Kidney epithelial cell (primary cell): ENCODE results near the gene PRSS50. TPM values are rescaled to one million over a fixed set of nuclear protein-coding genes. Genes with fewer than 3 reads are reported as not detected.
A peak's percentile ranks its signal among the peaks of the same experiment; 100 is the strongest.

Source experiments
- DNase-seq: peaks from one replicate; pipeline ENCODE4 v3.0.0-alpha.2; 2010; ENCODE audit warnings: low read depth
- H3K27me3 ChIP-seq: 2 replicates; pipeline ENCODE4 v1.6.0; 2011; ENCODE audit warnings: low read length; ENCODE audit not compliant: control insufficient read depth, insufficient read depth
- H3K36me3 ChIP-seq: 2 replicates; pipeline ENCODE4 v1.5.1; 2011; ENCODE audit warnings: low read length; ENCODE audit not compliant: control insufficient read depth, insufficient read depth
- H3K4me3 ChIP-seq: 2 replicates; pipeline ENCODE4 v1.5.1; 2011; ENCODE audit warnings: low read depth, mild to moderate bottlenecking, control low read depth, low read length
- CTCF ChIP-seq: IDR thresholded peaks from 2 replicates; pipeline ENCODE4 v1.5.1; 2011; ENCODE audit warnings: mild to moderate bottlenecking, moderate library complexity, low read length, control low read depth, inconsistent platforms; ENCODE audit not compliant: insufficient read depth, poor library complexity, severe bottlenecking
- total RNA-seq: library from RNA; depleted of rRNA; stranded (reverse); fragments of >200 nt; gene quantifications from 2 replicates; pipeline ENCODE4 v1.2.3, GENCODE V29; 2015

Gene PRSS50
- total RNA-seq, 1 donor from 2014 or later: 0.29 TPM

GRCh38 chr3:46703013-46703520, 14.6 kb downstream of the PRSS50 start:
- TF ChIP-seq CTCF: no peak
- DNase-seq: no peak
- H3K4me3 ChIP-seq: no peak overlapping the region

GRCh38 chr3:46702246-46703012, 15.2 kb downstream of the PRSS50 start:
- Histone ChIP-seq H3K36me3 (no peaks in the 10 kb centered on the region), H3K27me3 (peaks cover 34% of the 10 kb centered on the region), H3K4me3 (no peak overlapping the region)
- no peak for TF ChIP-seq CTCF
- no peak for DNase-seq

More at GRCh38 chr3:46703013-46703520, 14.6 kb downstream of the PRSS50 start:
- H3K36me3 ChIP-seq: no peaks in the 10 kb centered on the region
- H3K27me3 ChIP-seq: peaks cover 34% of the 10 kb centered on the region

DNA sequence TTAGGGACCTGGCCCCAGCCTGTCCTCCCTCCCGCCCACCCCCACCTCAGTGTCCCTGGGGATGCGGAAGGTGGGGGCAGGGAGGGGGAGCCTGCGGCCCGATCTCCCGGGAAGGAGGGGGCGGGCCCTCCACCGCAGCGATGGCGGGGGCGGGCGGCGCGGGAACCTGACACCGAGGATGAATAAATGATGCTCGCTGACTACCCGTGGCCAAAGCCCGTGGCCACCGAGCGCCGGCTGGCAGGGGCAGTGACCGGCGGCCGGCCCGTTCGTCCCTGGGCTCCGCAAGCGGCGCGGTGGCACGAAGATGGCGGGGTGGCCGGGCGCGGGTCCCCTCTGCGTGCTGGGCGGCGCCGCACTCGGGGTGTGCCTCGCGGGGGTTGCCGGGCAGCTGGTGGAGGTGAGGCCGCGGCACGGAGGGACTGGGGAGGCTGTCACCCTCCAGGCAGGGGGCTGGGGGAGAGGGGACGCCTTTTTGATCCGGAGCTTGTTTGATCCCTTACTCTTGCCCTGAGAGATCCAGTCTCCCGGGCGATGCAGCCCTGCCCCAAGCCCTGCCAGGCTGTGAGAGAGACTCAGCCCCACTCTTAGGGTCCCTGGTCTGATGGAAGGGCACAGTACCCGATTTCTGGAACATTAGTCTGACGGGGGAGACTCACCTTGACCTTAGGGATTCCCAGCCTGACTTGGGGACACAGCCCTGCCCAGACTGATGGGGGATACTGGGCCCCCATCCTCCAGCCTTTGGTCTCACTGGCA, 16.3 kb downstream of the PRSS50 start, which contains the start of gene TMIE:
TSS of gene TMIE (plus strand) at position 212 of the 759 bp plus-strand sequence. CDS start at position 308, 96 bp downstream.
- DNase-seq: no peak
- no peak for TF ChIP-seq CTCF
- Histone ChIP-seq H3K4me3 (peak within 1 kb of the TSS; percentile 3), H3K27me3 (peaks cover 34% of the 10 kb centered on the region), H3K36me3 (no peaks in the 10 kb centered on the region)

DNA sequence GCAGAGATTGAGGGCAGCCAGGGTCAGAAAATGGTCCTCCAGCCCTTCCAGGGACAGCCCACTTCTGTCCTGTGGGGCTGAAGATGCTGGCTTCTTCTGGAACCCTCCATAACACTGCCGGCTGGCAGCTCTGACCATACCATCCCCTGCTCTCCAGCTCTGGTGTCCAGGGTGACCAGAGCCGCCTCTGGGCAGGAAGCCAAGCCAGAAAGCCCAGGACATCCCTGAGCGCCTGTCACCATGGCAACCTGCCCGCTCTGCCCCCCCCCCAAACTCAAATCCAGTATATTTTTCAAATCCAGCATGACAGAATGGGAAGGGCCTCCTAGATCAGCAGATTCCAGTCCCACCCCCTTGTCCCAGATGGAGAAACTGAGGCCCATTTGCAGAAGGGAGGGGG, 16.9 kb downstream of the PRSS50 start:
- Histone ChIP-seq H3K4me3 (no peak overlapping the region), H3K36me3 (no peaks in the 10 kb centered on the region), H3K27me3 (peaks cover 34% of the 10 kb centered on the region)
- no peak for DNase-seq
- TF ChIP-seq CTCF: no peak

DNA sequence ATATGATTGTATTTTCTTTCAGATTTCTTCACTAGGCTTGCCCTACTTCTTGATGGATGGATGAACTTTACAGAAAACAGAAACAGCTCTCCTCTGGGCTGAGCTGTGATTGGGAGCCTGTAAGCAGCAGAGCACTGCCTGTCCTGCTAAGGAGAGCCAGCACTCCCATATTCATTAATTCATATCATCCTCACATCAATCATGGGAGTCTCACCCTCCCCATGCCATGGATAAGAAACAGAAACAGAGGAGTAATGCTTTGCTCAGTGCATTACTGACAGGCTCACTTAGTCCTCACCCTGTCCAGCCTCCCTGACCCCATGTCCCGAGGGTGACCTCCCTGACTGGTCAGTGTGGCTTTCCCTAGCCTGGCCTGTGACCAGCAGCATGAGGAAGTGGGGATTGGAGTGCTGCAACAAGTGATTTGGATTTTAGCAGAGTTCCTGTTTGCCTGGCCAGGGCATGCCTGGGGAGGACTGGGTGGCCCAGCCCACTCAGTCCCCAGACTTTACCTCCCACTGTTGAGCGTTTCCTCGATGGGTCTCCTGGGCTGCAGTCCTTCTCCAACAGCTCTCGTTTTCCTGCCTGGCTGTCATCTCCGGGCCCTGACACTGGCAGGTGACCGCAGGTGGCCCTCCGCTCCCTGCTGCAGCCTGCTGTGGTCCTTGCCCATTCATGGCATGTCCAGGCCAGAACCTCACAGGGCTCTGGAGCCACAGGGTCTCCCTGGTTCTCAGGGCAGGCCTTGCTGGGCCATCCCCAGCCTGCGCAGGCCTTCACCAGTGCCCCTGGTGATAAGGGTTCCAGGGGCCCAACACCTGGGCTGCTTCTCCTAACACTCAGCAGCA, 17.8 kb downstream of the PRSS50 start:
- TF ChIP-seq CTCF: no peak
- Histone ChIP-seq H3K4me3 (no peak overlapping the region), H3K27me3 (peaks cover 34% of the 10 kb centered on the region), H3K36me3 (no peaks in the 10 kb centered on the region)
- no peak for DNase-seq
